ENCODE data around the gene DNAJC24.
"Not testable (repeated sequence)": the region's sequence is repeated elsewhere in the genome, so short reads cannot be mapped to it uniquely, and the experiment has no call there.

DNAJC24 gene, protein sequence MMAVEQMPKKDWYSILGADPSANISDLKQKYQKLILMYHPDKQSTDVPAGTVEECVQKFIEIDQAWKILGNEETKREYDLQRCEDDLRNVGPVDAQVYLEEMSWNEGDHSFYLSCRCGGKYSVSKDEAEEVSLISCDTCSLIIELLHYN

DNA sequence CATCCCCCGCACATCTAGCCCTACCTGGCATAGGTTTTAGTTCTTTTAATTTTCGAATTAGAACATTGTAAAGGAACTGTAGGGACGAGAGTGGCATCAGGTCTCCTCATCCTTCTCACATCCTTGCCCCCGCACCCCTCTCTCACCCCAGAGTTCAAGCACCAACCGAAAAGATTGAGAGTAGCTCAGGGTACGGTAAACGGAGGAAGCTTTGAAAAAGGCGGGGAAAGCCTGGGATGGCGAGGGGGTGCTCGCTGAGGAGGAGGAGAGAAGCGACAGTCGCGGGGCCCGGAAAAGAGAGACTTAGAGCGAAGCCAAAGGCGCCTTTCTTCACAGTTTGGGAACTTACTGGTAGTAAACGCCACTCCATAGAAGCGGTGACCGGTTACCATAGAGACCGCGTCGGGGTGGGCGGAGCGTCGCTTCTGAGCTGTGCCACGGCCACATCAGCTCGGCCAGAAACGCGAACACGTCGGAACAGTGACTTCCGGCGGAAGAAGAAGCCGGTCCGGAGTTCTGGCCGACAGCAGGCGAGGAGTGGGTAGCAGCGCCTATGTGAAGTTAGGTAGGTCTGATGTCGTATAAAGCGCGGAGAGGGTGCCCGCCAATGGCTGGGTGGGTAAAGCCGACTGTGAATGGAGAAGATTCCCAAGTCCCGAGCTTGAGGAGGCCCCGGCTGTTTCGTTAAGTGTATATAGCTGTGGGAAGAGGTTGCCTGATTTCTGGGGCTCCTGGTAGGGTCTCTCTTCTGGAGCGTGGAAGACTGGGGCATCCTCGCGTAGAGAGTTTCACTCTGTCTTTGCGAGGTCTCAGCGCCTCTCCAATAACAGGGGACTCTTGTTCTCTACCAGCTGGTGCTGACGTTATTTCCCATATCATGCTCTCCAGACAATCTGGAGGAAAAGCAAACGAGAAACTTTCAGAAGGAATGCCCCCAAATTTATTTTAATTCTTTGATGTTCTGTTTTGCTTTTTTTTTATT lies at the start of gene DNAJC24, which contains the start of gene DCDC1:
DNAJC24 (plus strand) TSS at position 513 of the 982 bp plus-strand sequence. CDS start 889 bp downstream, outside the sequence.
DCDC1 (minus strand) TSS at position 392 of the 982 bp plus-strand sequence. CDS start 41,459 bp downstream, outside the sequence.
- peak; percentile 58 for DNase-seq (ENCODE audit: low read depth)

DNA sequence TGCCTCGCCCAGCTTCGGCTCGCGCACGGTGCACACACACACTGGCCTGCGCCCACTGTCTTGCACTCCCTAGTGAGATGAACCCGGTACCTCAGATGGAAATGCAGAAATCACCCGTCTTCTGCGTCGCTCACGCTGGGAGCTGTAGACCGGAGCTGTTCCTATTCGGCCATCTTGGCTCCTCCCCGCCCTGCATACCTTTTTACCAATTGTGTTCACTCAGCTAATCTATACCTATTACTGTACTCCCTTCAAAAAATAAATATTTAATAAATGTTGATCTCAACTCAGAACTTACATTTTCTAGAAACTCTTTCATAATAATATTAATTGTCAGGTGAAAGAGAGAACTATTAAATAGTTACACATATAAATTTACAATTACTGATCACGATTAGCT lies 48.2 kb upstream of the DNAJC24 start:
- DNase-seq (ENCODE audit: low read depth), result not testable (repeated sequence)

DNA sequence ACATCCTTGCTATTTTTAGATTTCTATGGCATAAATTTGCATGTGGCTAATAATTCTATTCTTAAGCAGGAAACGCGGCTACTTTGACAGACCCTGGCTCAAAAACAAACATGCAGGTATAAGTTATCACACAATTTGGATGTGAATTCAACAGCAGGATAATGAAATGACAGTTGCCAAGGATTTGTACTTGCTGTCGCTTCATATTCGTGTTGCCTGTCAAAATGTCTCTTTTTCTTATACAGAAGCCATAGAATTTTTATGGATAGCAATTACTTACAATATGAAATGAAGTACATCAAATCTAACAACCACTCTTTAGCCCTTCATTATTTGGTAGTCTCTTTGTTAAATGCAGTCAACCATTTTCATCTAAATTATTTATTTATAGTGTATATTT lies 46.5 kb upstream of the DNAJC24 start:
- DNase-seq (ENCODE audit: low read depth), result no peak

DNA sequence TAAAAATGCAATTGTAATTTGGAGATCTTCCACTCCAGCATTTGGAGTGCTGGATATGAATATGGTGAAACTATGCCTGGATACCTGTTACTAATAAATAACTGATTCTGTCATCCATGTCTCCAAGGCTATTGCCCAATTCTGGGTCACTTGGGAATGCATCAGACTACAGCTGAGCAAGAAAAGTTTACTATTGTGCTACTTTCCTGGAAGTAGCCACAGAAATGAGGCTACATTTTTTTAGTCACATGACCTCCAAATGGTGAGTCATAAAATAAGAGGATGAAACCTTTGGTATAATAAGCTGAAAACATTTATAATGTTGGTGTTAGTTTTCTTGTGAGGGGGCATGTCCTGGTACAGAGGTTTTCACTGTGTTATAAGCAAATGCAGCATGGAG lies 44.5 kb upstream of the DNAJC24 start:
- peak; percentile 45 for DNase-seq (ENCODE audit: low read depth)

DNA sequence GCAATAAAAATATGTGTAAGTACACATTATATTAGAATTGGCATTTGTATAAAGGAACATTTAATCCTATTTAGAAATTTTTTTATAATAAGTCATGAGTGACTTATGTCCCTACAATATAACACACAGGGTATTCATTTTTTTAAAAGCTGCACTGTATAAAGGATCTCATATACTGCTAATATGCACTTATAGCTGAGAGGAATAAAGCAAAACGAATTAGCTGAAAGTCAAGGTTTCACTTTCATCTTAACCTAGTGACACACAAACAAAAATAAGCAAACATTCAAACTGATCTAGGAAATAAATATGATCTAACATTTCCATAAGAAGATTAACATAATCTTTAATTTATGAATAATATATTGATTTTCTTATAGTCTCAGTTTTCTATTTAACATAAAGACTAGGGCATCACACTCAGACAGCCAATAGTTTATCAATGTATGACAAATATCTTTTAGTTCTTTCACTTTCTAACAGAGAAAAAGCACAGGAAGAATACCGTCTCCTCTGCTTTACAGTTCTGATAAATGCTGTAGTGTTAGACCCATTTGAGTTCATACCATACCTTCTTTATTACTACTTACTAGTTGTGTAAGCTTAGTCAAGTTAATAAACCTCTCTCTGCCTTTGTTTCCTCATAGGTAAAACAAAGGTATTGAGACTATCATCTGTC lies 43.1 kb upstream of the DNAJC24 start:
- DNase-seq (ENCODE audit: low read depth), result no peak

DNA sequence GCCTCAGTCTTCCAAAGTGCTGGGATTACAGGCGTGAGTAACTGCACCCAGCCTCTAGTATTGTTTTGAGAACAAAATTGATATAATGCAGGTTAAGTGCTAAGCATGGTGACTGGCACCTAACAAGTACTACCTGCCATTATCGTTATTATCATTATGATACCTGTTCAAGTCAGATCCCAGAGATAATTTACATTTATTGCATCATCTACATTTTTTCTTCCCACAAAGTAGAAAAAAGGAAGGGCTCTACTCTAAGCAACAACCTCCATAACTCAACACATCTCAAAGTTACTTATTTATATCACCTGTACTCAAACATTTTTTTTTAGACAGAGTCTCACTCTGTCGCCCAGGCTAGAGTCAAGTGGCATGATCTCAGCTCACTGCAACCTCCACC lies 42.2 kb upstream of the DNAJC24 start:
- no peak for DNase-seq (ENCODE audit: low read depth)

DNA sequence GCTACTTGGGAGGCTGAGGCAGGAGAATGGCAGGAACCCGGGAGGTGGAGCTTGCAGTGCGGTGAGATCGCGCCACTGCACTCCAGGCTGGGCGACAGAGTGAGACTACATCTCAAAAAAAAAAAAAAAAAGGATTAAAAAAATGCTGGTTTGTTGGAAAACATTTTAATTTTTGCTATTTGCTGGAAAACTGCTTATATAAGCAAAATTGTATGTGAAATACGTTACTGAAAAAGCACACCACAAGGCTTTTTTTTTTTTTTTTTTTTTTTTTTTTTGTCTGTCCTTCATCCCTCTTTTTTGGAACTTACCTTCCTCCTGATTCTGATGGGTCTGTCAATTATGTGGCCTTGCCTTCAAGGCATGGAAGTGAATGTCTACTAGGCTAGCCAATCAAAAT lies 41.0 kb upstream of the DNAJC24 start:
- DNase-seq (ENCODE audit: low read depth), result no peak

DNA sequence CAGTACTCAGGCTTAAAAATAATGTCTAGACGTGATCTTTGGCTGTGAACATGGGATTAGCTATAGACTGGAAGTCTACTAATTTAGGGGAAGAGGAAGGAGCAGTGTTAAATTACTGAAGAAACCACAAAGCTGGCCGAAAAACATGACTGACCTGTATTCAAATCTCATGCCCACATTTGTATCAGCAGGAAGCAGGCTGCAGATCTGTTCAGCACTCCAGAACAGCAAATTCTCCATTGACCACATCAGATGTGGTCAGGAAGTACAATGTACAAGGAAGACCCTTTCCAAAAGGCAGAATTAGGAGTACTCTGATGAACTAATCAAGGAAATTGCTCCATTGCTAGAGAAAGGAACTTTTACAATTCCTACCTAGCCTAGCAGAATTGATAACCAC lies 31.9 kb upstream of the DNAJC24 start:
- DNase-seq (ENCODE audit: low read depth), result no peak

DNA sequence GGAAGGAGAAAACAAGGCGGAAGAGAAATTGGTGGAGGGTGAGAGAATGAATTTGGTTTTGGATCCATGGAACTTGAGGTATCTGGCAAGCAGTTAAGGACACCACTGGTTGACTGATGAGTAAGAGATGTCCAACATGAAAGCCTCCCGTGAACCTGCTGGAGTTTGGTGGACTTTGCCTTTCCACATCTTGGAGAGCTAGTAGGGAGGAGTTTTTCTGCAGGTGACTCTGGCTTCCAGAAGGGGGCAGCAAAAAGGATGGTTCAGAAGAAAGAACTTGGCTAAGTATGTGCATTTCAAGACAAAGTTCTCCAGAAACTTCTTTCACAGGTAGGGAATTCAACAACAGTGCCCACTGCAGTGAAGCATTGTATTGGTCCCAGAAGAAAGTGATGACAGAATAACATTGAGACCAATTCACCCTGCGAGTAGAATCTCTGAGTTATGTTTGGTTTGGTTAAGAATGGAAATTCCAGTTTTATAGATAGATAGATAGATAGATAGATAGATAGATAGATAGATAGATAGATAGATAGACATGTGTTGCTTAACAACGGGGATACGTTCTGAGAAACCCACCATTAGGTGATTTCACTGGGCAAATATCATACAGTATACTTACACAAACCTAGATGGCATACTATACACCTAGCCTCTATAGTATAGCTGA lies 28.6 kb upstream of the DNAJC24 start:
- DNase-seq (ENCODE audit: low read depth), result no peak

DNA sequence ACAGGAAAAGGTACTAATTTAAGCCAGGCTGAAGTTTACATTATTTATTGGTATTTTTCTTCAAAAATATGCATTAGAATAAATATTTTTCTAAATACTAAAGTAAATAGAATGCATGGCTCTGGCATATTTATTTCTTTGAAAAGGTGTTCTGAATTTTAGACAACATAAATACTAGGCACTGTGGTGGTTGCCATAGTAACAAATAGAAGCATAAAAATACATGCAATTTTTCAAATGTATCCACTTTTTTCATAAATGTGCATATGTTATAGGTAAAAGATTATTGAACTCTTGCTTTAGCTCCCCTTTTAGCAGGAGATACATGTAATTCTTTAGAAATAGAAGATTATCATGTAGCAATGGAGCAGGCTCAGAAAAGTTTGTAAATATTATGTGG lies 18.5 kb upstream of the DNAJC24 start:
- no peak for DNase-seq (ENCODE audit: low read depth)

DNA sequence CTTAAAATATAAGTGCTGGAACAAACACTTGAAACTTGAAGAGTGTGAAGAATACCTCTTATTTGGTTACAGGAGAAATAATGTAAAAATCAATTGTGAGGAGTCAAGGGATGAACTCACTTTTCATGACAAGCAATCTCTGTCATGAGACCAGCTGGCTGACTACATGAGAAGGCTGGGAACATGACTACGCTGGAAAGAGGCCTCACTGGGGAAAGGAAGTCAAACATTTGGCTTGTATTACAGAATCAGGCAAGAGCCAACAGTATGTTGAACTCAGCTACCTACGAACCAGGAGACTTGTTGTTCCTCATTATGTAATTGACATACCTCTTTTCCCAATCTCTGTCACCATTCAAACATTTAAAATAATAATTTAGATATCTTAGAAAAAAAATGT lies 14.5 kb upstream of the DNAJC24 start:
- DNase-seq (ENCODE audit: low read depth), result no peak

DNA sequence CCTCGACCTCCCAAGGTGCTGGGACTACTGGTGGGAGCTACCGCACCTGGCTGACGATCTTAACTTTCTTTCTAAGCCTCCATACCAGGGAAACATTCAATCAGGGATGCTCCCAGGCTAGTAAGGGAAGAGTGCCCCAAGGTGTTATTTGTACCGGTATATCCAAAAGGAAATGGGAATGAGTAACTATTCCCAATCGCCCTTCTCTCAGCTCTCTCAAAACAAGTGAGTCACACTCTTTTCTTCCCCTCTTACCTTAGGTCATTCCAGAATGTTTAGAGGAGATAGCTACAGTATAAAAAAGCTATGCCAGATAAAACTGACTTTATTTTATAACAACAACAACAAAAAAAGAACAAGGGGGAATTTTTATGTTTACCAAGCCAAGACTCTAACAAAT lies 13.8 kb upstream of the DNAJC24 start:
- DNase-seq (ENCODE audit: low read depth), result no peak

DNA sequence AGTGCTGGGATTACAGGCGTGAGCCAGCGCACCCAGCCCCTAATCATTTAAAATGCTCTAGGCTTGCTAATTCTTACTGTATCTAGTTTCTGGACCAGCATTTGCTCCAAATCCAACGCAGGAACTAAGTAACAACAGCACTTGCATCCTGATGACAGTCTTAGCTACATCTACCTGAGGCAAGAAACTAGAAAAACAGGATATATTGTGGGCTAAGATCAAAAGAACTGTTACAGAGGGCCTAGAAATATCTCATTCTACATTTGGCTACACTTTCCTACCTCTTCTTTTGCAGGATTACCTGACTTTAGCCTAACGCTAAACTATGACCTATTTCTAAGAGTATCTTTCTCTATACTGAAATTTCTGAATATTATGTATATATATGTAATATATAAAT lies 7.9 kb upstream of the DNAJC24 start:
- DNase-seq (ENCODE audit: low read depth), result no peak

DNA sequence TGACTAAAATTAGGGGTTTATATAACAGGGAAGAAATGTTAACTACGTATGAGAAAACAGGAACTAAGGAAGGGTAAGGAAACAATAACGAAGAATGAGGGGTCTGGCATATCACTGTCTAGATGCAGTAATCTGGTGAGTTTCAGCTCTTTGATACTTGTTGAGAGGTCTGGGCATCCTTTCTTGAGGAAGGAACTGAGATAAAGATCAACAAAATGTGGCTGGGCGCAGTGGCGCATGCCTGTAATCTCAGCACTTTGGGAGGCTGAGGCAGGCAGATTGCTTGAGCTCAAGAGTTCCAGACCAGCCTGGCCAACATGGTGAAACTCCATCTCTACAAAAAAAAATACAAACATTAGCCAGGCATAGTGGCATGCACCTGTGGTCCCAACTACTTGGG lies 2.9 kb upstream of the DNAJC24 start:
- DNase-seq (ENCODE audit: low read depth), result no peak

DNA sequence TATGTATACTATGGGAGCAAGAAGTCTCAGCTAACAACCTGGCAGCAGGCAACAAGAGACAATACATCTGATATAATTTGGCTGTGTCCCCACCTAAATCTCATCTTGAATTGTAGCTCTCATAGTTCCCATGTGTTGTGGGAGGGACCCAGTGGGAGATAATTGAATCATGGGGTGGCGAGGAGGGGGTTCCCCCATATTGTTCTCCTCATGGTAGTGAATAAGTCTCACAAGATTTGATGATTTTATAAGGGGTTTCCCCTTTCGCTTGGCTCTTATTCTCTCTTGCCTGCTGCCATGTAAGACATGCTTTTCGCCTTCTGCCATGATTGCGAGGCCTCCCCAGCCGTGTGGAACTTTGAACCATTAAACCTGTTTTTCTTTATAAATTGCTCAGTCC lies 6.2 kb downstream of the DNAJC24 start:
- no peak for DNase-seq (ENCODE audit: low read depth)

DNA sequence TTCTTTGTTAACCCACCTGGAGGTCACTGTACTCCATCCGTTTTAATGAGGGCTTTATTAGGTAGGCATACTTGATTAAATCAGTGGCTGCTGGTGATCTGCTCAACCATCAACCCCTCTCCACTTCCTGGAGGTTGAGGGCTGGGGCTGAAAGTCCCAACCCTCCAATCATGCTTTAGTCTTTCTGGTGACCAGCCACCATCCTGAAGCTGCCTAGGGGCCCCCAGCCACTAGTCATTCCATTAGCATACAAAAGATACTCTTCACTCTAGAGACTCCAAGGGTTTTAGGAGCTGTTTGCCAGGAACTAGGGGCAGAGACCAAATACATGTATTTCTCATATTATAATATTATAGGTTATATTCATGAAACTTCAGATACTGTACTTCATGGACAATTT lies 13.5 kb downstream of the DNAJC24 start:
- no peak for DNase-seq (ENCODE audit: low read depth)

DNA sequence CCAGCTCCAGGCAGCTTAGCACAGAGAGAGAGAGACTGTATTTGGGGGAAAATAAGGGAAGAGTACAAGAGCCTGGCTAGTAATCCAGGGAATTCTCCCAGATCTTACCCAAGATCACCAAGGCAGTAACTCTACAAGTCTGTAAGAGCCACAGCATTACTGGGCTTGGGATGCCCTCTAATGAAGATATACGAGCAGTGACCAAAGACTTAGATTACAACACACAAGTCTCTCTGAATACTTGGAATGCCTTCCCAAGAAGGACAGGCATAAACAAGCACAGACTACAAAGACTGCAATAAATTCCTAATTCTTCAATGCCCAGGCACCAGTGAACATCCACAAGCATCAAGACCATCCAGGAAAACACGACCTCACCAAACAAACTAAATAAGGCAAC lies 17.7 kb downstream of the DNAJC24 start:
- no peak for DNase-seq (ENCODE audit: low read depth)

DNA sequence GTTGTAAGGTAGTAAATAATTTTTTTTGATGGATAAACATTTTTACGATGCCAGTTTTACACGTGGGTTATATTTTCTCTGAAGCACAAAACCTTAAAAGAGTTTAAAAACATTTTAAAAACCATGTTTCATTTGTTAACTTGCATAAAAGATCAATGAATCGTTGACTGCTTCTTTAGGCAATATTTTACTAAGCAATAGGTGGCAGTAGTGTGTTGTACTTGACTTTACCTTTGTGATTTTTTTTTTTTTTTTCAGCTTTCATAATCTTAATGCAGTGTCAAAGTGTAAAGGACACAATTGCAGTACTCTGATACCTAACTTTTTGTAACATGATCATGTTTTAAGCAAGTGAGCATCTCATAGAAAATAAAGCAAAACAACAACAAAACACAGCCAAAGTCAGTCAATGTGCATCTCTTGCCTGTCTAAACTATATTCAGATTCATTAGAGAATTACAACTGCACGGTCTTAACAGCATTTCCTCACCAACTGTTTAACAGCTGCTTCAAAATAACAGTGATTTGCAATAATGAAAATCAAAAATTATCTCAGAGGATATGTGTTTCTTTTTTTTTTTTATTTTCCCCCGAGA lies 27.7 kb downstream of the DNAJC24 start:
- no peak for DNase-seq (ENCODE audit: low read depth)

DNA sequence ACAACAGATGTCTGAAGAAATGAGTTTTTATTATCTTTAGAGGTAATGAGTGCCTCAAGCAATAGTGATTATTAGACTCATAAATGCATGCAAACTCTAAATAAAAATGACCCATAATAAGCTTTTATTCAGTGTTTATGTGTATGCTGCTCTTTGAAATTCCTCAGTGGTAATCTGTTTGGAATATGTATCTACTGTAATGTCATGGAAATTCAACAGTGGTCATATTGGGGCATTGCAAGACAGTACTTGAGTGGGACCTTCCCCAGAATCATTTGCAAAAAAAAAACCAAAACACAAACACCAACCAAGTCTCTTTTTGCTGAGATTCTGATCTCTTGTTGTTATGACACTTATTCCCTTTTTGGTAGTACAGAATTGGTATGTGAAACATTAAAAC lies 35.0 kb downstream of the DNAJC24 start:
- no peak for DNase-seq (ENCODE audit: low read depth)

DNA sequence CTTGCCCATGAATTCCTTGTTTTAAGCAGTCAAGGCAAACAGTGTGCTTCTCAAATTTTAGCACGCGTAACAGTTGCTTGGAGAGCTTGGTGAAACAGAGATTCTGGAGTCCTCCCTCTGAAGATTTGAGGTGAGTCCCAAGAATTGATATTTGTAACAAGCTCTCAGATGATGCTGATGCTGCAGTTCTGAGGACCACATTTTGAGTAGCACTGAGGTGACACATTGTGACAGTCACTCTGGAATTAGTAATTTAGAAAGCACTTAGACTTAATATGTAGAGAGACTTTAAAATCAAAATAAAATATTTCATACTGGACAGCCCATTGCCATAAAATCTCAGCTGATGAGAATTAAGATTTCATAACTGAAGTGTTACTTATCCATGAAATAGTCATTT lies 38.5 kb downstream of the DNAJC24 start:
- no peak for DNase-seq (ENCODE audit: low read depth)

DNA sequence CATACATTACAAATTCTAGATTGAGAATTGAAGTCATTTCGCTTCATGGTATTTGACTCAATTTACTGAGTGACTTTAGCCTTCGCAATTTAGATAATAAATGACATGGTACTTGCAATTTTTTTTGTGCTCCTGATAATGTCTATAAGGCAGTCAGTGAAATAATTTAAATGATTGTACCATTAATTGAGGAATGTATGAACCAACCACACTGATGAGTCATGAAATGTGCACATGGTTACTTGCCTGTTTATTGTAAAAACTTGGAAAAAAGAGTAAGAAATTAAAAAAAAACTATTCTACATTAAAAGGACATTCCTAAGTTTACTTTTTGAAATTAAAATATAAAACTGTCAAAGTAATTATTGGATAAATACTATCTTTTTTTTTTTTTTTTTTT lies 43.3 kb downstream of the DNAJC24 start:
- DNase-seq (ENCODE audit: low read depth), result no peak

DNA sequence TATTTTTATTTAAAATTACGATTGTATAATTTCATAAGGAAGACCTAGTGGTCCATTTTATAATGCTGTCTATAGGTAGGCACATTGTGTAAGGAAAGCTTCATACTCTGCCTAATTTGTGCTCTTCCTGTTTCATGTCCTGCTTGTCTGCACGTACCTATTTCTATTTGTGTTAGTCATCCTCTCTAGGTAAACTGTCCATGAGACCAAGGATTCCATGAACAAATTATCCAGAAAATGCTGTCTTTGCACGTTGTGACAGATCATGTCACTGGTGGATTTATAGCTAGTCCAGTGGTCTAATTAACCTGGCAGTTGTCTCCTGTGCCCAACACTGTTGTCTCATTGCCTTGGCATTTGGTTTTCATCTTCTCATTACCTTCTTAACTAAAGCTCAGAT lies 44.7 kb downstream of the DNAJC24 start:
- DNase-seq (ENCODE audit: low read depth), result no peak

Measured in non-pigmented ciliary epithelial cell (primary cell).